NCI-H2171 treated with DMSO at 0.1 percent for 48 hours (cell line): ENCODE measurements around the gene ASTN1.

Source experiments
- DNase-seq: peaks from one replicate; lab custom pipeline; 2025; lab: John Stamatoyannopoulos, UW

The ASTN1 gene

DNA sequence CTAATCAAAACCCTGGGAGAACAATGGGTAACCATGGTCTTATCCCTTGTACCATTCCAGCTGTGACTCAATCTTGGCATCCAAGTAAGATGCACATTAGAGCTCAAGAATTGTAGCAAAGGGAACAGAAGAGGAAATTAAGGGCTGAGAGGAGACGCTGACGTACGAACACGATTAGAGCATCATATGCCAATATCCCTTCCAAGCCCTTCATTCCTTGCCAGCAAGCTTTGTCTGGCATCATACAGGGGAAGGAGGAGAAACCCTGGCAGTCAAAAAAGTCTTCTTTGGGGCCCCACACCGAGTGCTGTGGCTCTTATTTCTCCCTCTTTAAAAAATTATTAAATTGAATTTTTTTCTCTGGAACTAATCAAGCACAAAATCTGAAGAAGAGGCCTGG lies 120.9 kb downstream of the ASTN1 start:
- DNase-seq = no peak

DNA sequence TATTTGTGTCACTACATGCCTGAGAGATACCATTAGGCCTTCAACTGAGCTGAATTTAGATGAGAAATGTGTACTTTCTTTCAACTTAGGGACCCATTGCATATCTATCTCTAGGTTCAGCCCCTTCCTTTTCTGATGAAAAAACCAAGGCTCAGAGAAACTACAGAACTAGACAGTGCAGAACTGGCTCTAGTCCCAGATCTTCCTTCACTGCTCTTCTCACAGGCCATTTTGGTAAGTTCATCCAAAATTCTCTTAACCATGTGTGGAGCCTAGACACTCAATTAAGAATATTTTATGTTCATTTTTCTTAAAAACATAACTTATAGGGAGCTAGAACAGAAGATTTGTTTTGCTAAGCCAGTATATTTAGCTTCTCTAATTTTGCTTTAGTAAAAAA lies 128.9 kb downstream of the ASTN1 start:
- DNase-seq = no peak

DNA sequence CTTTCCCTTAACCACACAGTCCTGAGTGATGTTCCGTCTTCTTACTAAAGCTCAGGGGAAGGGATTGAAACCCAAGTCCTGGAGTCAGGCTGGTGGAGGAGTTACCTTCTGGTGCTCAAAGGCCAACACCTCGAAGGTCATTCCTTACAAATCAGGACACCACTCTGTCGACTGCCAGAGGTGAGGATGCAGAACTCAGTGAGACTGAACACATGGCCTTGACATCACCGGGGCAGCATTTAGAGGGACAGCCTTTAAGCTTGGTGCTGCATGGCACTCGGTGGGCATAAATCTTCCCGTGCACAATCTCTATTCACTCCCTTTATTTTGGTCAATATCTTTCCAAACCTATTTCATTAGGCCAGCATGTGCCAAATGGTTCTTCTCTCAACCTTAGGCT lies 130.9 kb downstream of the ASTN1 start:
- DNase-seq = no peak

DNA sequence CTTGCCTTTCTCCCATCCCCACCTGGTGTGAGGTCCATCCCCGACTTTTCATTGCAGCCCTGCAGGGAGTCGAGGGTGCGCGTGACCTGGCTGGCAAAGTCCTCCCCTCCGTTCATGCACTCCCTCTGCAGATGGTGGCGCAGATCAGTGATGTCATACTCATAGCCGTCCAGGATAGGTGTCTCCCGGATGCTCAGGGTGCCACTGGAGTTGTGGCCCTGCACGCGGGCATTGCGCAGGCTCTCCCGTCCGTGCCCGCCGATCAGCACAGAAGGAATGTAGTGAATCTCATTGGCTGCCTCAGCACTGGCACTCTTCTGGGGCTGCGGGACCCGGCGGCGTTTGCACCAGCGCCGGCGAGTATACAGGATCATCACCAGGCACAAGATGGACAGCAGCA lies 132.1 kb downstream of the ASTN1 start:
- DNase-seq = peak; percentile 80

DNA sequence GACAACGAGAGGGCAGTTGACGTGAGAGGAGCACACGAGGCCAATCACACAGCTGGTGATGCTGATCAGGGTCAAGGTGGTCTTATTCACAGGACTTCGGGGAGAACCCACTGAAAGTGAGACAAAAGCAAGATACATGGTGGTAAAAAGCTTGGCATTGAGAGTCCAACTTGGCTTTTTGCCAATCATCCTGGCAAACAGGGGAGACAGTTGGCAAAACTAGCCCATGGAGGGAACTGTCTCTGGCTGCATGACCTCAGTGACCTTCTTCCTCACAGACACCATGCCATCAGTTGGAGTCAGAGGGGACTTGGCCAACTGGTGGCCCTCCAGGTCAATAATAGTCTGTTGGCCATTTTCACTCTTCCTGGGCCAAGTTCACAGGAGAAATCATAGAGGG lies 139.9 kb downstream of the ASTN1 start:
- no peak for DNase-seq

DNA sequence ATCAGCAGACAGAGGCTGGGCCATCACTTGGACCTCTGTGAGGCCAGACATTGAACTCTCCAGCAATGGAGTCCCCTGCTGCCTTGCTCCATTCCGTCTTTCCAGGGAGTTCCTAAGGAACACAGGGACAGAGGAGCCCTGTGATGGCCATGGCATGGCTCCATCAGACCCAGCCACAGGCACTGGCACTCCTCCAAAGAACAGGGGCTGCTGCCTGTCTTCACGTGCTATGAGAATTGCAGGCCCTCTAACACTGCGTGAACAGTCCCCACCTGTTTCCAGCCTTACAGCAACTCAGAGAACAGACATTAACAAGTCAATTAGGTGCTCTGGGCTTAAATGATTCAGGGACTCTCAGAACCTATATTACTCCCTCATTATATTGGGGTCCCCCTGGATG lies 140.8 kb downstream of the ASTN1 start:
- no peak for DNase-seq

DNA sequence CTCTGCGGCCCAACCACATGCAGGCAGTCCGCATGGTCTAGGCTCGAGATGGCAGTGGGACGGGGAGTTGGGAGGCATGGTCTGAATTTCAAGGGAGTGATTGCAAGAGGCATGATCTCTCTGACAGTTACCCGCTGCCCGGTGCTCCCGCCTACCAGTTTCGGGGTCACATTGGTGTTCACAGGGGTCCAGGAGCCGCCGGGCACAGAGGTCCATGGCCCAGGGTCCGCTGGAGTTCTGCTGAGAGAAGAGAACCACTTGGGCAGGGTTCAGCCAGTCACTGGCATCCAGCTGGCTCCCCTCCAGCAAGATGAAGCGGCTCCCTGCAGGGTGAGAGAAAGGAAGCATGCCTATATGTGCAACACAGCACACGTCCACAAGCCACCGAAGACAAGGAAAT lies 141.3 kb downstream of the ASTN1 start:
- no peak for DNase-seq

DNA sequence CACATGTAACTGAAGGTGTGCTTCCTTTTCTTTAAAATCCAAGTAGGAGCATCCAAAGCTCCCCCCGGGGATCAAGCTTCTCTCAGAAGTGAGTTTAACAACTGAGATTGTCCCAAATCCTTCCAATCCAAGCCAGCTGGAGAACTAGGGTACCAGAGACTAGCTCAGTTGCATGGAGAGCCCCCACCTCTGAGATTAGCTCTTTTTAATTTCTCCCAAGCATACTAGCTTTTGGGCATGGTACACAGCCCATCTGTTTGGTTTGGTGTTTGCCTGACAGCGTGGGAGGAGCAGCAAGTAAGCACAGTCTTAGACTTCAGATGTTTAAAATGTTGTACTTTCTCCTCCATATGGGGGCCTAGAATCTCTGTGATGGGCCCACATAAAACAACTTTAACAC lies 142.8 kb downstream of the ASTN1 start:
- no peak for DNase-seq

DNA sequence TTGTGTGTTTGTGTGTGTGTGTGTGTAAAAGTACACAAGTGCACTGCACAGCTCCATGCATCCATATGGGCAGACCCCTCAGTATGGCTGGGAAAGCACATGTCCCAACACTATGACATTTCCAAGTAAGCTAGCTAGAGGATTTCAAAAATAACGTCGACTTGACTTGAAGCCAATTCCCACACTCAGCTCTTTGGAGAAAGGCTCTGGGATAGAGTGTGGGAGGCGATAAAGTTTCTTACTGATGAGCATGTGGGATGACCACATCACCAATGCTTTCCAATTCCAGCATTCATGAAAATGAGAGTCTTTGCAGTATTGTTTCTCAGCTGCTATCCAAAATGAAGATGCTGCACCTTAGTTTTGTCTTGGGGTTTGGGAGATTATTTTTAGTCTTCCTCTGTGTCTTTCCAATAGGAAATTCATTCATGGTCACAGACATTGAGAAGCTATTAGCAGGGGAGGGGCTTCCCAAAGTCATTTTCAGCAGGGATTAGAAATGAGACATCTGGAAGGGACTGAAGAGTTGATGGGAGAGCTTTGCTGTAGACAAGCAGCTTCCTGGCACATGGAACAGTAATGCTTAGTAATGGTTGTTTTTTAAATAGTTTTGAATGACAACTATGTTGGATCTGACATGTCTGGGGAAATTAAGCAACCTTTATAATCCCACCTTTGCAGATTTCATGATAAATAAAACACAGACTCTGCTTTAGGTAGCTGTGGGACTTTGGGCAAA lies 143.5 kb downstream of the ASTN1 start:
- DNase-seq = no peak

DNA sequence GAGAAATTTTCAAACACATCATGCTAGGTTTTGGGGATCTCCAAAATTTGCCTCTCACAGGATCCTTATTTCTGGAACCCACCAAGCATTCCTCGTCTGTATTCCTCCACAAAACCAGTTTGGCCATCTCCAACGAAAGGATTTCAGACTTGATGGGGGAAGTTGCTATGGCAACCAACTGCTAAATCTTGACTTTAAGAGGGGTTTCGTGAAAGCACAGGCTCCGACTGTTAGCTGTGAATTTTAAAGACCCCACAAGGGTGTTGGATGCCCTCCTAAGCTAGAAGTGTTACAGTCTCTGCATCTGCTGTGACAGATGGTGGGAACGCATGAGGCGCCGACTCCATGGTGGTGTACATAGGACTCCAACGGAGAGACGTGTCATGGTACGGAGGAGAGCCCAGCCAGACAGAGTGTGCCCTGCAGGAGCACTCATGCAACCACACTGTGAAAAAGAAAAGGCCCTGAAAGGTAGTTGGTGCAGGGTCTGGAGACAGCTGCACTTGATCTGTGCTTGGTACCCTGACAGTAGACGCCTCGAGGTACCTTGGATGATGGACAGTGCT lies 147.1 kb downstream of the ASTN1 start:
- DNase-seq = peak; percentile 29

DNA sequence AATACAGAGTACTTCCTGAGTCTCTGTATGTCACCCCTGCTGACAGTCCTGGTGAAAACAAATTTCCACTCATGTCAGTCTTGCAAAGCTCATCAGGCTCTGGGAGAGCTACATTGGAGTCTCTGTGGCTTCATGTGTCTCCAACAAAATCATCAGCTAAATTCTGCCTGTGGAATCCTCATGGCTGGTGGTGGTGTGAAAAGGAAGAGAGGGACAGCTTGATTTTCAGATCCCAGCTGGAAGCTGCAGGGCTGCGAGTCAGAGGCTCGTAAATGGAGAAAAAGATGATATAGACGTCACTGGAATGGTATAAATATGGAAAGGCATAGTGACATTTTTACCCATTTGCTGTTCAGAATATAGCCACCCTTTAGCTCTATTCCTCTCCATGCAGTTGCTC lies 150.2 kb downstream of the ASTN1 start:
- no peak for DNase-seq

DNA sequence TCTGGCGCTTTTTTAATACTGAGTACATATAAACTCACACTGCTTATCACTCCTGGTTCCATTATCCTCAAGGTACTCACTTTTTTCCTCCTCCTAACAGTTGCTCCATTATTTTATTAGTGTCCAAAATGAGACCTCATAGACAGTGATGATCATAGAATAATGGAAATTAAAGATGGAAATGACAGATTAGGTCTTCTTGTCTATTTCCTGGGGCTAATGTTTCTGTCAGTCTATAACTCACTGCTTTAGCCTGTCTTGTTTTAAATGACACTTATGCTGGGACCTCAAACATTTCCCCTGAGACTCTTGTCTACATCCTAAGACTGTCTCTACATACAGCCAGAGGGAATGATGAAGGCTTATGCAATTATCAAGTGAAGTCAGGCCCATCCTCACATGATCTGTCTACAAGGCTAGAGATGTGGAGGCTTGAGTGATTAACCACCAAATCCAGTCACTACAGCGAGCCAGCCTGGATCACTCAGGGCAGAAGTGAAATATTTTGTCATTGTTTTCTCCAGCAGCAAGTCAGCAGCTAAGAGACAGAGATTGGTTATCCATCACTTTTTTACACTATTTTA lies 152.1 kb downstream of the ASTN1 start:
- no peak for DNase-seq

DNA sequence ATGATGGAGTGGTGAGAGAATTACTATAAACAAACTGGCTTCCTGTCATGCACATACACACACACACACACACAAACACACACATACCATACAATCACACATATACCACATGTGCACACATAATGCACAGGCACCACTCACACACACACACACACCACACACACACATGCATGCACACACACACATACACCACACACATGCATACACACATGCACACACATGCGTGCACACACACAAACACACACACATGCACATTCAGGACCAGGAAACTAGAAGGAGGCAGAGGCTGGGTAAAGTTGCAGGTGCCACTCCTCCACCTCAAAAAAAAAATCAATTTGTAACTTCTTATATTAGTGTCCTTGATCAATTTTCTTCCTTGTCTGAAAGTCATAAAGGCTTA lies 153.0 kb downstream of the ASTN1 start:
- DNase-seq = no peak

DNA sequence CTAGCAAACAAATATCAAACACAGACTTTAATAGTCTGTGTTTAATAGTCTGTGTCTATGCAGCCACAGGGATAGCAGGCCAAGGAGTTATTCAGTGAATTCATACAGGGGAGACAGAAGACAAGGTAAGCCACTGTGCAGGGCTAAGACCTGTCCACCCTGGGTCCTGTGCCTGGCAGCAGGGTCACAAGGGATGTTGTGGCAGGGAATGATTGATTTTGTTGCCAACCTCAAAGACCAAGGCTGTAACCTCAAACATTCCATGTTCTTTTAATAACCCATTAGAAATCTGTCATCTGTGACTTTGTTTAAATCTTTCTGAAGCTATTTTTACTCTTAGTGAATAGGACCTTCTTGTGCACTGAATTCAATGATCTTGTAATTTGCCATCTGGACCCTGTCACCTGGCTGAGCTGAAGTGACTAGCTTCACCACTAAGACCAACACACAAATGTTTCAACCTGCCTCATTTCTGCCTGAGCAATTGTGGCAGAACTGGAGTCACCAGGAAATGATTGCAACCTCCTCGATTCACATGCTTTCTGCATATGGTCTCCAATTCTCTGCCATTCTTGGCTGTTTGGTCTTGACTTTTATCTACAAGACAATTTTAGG lies 154.2 kb downstream of the ASTN1 start:
- DNase-seq = peak; percentile 58

DNA sequence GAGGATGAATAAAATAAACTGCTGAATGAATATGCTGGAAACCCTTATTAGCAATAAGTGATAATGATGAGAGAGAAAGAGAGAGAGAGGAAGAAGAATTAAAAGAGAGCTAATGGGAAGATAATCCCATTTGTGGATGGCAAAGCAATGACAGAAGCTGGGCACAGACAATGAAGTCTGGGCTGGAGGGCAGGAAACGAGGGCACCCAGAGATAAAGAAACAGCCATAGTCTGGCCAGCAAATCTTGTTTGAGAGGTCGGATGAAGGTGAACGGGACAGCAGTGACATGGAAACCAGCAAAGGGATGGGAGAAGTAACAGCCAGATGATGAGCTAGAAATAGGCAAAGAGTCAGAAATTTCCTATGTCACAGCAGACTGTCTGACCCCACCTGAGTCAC lies 155.9 kb downstream of the ASTN1 start:
- DNase-seq = no peak

DNA sequence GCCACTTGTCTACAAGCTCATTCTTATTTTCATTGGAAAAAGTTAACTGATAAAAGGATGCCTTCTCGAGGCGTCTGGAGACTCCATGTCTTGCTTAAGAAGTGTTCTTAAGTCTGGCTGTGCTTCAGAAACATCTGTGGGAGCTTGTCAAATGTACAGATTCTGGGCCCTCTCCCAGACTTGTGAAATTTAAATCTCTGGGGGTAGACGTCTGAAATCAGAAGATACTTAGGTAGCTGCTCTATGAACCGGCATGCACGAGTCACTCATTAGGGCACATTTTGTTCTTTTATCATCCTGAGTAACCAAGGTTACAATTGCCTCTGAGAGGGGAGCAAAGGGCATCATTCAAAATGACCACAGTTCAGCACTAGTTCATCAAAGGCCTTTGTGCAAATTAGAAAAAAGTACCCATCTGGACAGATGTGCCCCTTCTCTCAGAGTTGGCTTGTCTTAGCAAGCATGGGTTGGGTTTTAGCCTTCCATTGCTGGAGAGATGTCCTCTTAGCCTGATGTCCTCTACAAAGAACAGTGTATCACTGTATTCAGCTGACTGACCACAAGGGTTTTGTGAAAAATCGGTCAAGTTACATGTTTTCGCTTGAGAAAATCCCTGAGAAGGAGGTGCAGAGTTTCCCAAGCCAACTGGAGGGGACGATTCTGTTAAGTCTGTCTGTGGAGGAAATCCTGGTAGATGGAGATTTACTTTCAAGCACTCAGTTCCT lies 156.9 kb downstream of the ASTN1 start:
- no peak for DNase-seq

DNA sequence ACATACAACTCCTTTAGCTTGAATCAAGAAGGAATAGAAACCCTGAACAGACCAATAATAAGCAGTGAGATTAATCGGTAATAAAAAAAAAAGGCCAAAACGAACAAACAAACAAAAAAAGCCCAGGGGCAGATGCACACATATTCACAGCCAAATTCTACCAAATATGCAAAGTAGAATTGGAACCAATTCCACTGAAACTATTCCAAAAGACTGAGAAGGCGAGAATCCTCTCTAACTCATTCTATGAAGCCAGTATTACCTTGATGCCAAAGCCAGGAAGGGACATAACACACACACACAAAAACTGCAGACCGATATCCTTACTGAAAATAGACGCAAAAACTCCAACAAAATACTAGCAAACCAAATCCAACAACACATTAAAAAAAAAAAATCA lies 161.6 kb downstream of the ASTN1 start:
- DNase-seq = no peak

DNA sequence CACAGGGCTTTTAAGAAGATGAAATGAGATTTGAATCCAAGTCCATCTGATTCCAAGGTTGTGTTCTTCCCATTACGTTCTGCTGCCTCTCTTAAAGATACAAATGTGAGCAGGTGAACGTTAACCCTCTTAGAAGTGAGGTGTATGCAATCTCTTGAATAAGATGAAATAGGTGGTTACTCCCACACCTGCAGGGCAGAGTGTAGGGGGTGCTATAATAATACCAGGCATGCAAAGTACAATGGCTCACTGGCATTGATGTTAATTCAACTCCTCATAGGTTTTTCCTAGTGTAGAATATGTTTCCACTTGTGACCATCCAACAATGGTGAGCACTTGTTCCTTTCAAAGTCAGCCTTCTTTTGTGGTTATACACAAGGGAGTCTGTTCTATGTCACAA lies 163.0 kb downstream of the ASTN1 start:
- DNase-seq = no peak

DNA sequence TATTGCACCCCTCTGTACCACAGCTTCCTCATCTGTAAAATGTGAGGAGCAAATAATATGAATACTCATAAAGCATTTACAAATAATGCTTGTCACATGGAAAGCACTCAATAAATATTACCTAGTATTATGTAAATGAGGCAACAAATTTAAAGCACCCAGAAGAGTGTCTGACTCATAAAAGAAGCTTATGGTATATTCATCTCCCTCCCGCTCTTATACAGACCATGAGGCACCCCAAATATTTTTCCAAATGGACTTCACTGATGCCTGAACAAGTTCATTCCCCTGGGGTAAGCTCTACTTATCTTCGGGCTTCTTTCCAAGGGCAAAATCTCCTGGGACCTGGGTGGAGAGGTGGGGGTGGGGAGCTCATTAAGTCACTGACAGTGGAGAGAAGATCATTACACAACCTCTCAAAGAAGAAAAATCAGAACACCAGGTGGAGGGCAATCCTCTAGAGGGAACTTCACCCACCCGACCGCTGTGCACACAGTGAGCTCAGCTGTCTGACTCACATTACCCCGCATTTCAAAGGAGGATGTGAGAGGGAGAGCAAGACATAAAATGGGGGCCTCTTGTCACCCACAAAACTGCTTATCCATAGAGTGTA lies 166.2 kb downstream of the ASTN1 start:
- peak; percentile 87 for DNase-seq

DNA sequence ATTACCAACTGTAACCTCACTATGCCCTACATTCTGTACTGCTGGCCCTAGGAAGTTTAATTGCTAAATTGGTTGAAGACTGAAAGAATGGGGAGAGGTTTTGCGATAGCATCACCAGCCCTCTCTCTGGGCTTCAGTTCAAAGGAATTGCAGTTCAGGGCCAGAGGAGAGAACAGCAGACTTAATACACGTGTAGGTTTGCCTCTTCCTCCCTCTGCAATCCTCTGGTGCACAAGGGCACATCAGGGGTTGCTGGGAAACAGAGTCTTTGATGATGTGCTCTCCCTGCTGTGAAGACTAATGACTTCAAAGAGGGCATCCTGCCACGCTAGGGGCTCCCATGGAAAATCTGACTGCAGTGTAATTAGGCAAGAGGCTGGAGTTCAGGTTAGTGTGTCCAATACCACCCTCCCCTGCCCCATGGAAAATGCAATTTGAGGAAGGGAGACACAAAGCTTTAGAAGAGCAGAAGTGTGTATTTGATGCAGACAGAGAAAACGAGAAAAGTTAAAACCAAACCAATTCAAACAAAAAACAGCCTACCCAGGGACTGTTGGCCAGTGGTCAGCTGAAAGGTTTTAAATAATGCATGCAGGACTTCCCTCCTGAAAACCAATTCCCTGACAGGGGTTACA lies 167.9 kb downstream of the ASTN1 start:
- peak; percentile 6 for DNase-seq

DNA sequence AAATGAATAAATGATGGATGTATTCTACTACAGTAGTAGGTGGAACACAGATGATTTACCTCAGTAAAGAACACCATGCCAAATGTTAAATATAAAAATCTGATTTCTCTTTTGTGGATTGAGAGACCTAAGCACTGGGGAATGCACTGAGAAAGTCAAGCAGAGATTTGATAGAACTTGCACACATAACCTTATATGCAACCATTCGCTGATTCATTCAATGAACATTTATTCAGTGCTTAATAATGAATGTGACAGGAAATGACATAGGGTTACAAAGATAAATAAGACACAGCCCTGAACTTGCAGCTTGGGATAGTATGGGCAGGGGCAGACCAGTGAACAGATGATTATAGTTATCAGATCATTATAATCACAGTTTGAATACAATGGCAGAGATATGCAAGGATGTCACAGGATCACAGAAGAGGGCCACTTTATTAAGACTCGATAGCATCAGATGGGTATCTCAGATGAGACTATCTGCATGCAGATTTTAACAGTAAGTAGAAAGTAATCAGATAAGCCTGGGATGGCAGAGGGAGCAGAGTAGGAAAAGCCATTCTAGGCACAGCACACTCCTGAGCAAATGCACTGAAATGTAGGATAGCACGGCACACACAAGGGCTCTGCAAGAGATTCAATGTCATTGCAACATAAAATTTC lies 169.4 kb downstream of the ASTN1 start:
- DNase-seq = no peak
